Liver (tissue), 9 donors: ENCODE data around the gene TP53I11. TPM values are rescaled to one million over a fixed set of nuclear protein-coding genes. Genes with fewer than 3 reads are reported as not detected.

Source experiments
- DNase-seq: peaks from one replicate; pipeline ENCODE4 v3.0.0-alpha.2; 2017; ENCODE audit warnings: low spot score
- H3K27ac ChIP-seq, 2 donors: one replicate each; pipeline ENCODE4 v1.7.0; 2013; ENCODE audit warnings: inconsistent platforms in 2 of 2, low read length in 2 of 2, control low read depth in 1 of 2, low read depth in 1 of 2, mild to moderate bottlenecking in 1 of 2
- H3K27me3 ChIP-seq, 4 donors: one replicate each; pipeline versions ENCODE4 v1.6.1 to v1.7.0; 2013; ENCODE audit warnings: low read length in 3 of 4, inconsistent platforms in 1 of 4, mild to moderate bottlenecking in 1 of 4, moderate library complexity in 1 of 4; ENCODE audit not compliant: control insufficient read depth in 4 of 4, insufficient read depth in 4 of 4
- H3K36me3 ChIP-seq, 4 donors: one replicate each; pipeline versions ENCODE4 v1.6.1 to v1.7.0; 2013; ENCODE audit warnings: low read length in 3 of 4, mild to moderate bottlenecking in 3 of 4, low read depth in 1 of 4, moderate library complexity in 1 of 4; ENCODE audit not compliant: control insufficient read depth in 4 of 4, insufficient read depth in 3 of 4
- H3K4me1 ChIP-seq, 4 donors: one replicate each; pipeline versions ENCODE4 v1.6.1 to v1.7.0; 2013; ENCODE audit warnings: low read length in 3 of 4, mild to moderate bottlenecking in 3 of 4, moderate library complexity in 1 of 4; ENCODE audit not compliant: control insufficient read depth in 4 of 4, insufficient read depth in 4 of 4
- H3K4me3 ChIP-seq, 3 donors: one replicate each; pipeline versions ENCODE4 v1.6.1 to v1.7.0; 2013; ENCODE audit warnings: low read length in 3 of 3, control low read depth in 1 of 3, low read depth in 1 of 3, mild to moderate bottlenecking in 1 of 3
- H3K9ac ChIP-seq, 2 donors: one replicate each; pipeline ENCODE4 v1.7.0; 2013; ENCODE audit warnings: low read length in 2 of 2, mild to moderate bottlenecking in 2 of 2, moderate library complexity in 2 of 2, control low read depth in 1 of 2, low read depth in 1 of 2
- H3K9me3 ChIP-seq, 4 donors: one replicate each; pipeline versions ENCODE4 v1.6.1 to v1.7.0; 2013; ENCODE audit warnings: low read length in 3 of 4; ENCODE audit not compliant: control insufficient read depth in 4 of 4
- ATF3 ChIP-seq: IDR thresholded peaks from 2 replicates; pipeline ENCODE4 v1.6.1; 2016; ENCODE audit warnings: antibody characterized with exemption
- CTCF ChIP-seq: fragments of 150-350 bp; IDR thresholded peaks from 2 replicates; pipeline ENCODE4 v1.5.1; 2017; ENCODE audit warnings: improper control_type of control experiment, low read depth, low read length; ENCODE audit not compliant: missing input control
- EGR1 ChIP-seq, 2 donors: IDR thresholded peaks; 2 replicates each; pipeline ENCODE4 v1.6.1; 2016 to 2018; ENCODE audit warnings: antibody characterized with exemption in 2 of 2, low read depth in 2 of 2
- FOXA1 ChIP-seq: IDR thresholded peaks from 2 replicates; pipeline ENCODE4 v1.6.1; 2016; ENCODE audit warnings: antibody characterized with exemption
- FOXA2 ChIP-seq: IDR thresholded peaks from 2 replicates; pipeline ENCODE4 v1.6.1; 2016; ENCODE audit warnings: antibody characterized with exemption
- GABPA ChIP-seq, 2 donors: IDR thresholded peaks in 1 of 2; conservative IDR thresholded peaks in 1 of 2; 2 replicates each; pipeline ENCODE4 v1.6.1; 2016; ENCODE audit warnings: antibody characterized with exemption in 2 of 2, mild to moderate bottlenecking in 1 of 2, moderate library complexity in 1 of 2
- HNF4G ChIP-seq: IDR thresholded peaks from 2 replicates; pipeline ENCODE4 v1.6.1; 2016; ENCODE audit warnings: antibody characterized with exemption
- JUND ChIP-seq, 2 donors: IDR thresholded peaks; 2 replicates each; pipeline ENCODE4 v1.6.1; 2016; ENCODE audit warnings: antibody characterized with exemption in 2 of 2
- NR2F2 ChIP-seq: IDR thresholded peaks from 2 replicates; pipeline ENCODE4 v1.6.1; 2016; ENCODE audit warnings: antibody characterized with exemption
- REST ChIP-seq: IDR thresholded peaks from 2 replicates; pipeline ENCODE4 v1.6.1; 2016; ENCODE audit warnings: antibody characterized with exemption, mild to moderate bottlenecking
- RXRA ChIP-seq, 2 donors: IDR thresholded peaks; 2 replicates each; pipeline ENCODE4 v1.6.1; 2017 to 2018; ENCODE audit warnings: antibody characterized with exemption in 2 of 2, mild to moderate bottlenecking in 1 of 2
- TAF1 ChIP-seq: conservative IDR thresholded peaks from 2 replicates; pipeline ENCODE4 v1.6.1; 2016; ENCODE audit warnings: antibody characterized with exemption, mild to moderate bottlenecking
- YY1 ChIP-seq: IDR thresholded peaks from 2 replicates; pipeline ENCODE4 v1.6.1; 2016; ENCODE audit warnings: antibody characterized with exemption, mild to moderate bottlenecking
- WGBS: extraction: QIAGEN DNeasy Blood & Tissue Kit; methylation state at CpG from one replicate; pipeline ENCODE4 v1.1.7; 2013; 5-methylcytosine and 5-hydroxymethylcytosine counted together
- polyA plus RNA-seq, 2 donors: library from polyadenylated mRNA; stranded (reverse) in 1 of 2; unstranded in 1 of 2; fragments of 200-250 nt in 1 of 2; fragments of >200 nt in 1 of 2; fragmentation: Nextera tagmentation in 1 of 2; extraction: Ambion mirVana in 1 of 2; gene quantifications; one replicate each; pipeline versions ENCODE4 v1.2.1 to v1.2.3, GENCODE V29; 2013 to 2015
- total RNA-seq, 2 donors: library from RNA; depleted of rRNA; stranded (reverse); fragments of >200 nt; gene quantifications; one replicate each; pipeline ENCODE4 v1.2.3, GENCODE V29; 2014
- TF ChIP-seq, protein P1 (sequence below): IDR thresholded peaks from 2 replicates; pipeline ENCODE4 v1.6.1; 2016; ENCODE audit warnings: antibody characterized with exemption
- TF ChIP-seq, protein P2 (sequence below): IDR thresholded peaks from 2 replicates; pipeline ENCODE4 v1.6.1; 2016; ENCODE audit warnings: antibody characterized with exemption
- donor health status: healthy.
- donor health status: healthy.
- donor health status: healthy.
- donor health status: healthy.
- donor health status: healthy.

Gene TP53I11
- total and polyA plus RNA-seq, 4 donors = 3.6 to 16.0 (median 8.3) TPM

DNA sequence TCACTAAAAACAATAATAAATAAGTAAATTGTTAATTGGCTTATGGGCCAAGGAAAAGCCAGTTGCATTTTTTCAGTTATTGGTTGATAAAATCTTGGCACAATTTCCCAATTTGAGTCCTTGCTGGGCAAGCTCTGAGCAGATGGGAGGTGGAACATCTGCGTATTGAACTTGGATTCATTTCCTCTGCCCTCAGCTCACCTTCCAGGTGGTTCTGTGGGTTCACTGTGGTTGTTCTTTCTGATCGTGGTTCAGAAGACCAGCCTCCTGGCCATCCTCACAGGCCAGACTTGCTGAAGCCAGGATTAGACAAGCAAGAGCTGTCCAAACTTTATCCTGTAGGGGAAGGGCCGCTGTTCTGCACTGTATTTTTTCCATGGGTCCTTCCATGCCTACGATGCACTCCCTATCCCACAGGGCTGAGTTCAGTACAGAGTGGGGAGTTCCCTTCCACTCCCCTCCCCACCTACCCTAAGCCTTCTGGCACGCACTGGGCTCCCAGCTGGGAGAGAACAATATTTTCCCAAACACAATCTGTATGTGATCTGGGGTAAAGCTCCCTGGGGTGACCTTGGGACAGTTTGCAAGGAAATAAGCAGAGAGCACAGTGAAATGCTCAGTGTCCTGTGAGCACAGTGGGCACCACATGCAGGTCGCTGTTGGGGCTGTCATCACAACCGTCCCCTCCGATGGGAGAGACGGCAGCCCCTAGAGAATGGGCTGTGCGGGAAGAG, 43.5 kb upstream of the TP53I11 start:
- no peaks in the 10 kb centered on the region for H3K4me1 ChIP-seq
- H3K9ac ChIP-seq = no peak overlapping the region
- no peak overlapping the region for H3K27ac ChIP-seq
- H3K4me3 ChIP-seq = no peak overlapping the region
- H3K9me3 ChIP-seq = no peaks in the 10 kb centered on the region
- H3K36me3 ChIP-seq = no peaks in the 10 kb centered on the region
- no peaks in the 10 kb centered on the region for H3K27me3 ChIP-seq
- WGBS = 78% methylated on average over 10 of the region's 10 CpGs
- no peak for DNase-seq
- no peak for TF ChIP-seq CTCF
- TF ChIP-seq, protein P1, sequence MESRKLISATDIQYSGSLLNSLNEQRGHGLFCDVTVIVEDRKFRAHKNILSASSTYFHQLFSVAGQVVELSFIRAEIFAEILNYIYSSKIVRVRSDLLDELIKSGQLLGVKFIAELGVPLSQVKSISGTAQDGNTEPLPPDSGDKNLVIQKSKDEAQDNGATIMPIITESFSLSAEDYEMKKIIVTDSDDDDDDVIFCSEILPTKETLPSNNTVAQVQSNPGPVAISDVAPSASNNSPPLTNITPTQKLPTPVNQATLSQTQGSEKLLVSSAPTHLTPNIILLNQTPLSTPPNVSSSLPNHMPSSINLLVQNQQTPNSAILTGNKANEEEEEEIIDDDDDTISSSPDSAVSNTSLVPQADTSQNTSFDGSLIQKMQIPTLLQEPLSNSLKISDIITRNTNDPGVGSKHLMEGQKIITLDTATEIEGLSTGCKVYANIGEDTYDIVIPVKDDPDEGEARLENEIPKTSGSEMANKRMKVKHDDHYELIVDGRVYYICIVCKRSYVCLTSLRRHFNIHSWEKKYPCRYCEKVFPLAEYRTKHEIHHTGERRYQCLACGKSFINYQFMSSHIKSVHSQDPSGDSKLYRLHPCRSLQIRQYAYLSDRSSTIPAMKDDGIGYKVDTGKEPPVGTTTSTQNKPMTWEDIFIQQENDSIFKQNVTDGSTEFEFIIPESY = no peak
- no peak for TF ChIP-seq JUND (IDR thresholded peaks at IDR 0.05)
- TF ChIP-seq EGR1 (IDR thresholded peaks at IDR 0.05; ENCODE audit: low read depth in 2 of 2) = no peak
- TF ChIP-seq NR2F2 = no peak
- no peak for TF ChIP-seq REST
- TF ChIP-seq, protein P2, sequence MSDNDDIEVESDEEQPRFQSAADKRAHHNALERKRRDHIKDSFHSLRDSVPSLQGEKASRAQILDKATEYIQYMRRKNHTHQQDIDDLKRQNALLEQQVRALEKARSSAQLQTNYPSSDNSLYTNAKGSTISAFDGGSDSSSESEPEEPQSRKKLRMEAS = no peak
- no peak for TF ChIP-seq RXRA (IDR thresholded peaks at IDR 0.05)
- no peak for TF ChIP-seq FOXA2
- TF ChIP-seq HNF4G = no peak
- TF ChIP-seq FOXA1 = no peak
- no peak for TF ChIP-seq GABPA (IDR thresholded peaks at IDR 0.05 in 1 of 2, conservative IDR thresholded peaks at IDR 0.05 in 1 of 2)
- TF ChIP-seq TAF1 = no peak
- TF ChIP-seq ATF3 = no peak

GRCh38 chr11:44992774-44993173, 42.1 kb upstream of the TP53I11 start:
- Histone ChIP-seq H3K4me1 (no peaks in the 10 kb centered on the region), H3K27ac (no peak overlapping the region), H3K4me3 (no peak overlapping the region), H3K36me3 (no peaks in the 10 kb centered on the region), H3K9me3 (no peaks in the 10 kb centered on the region), H3K27me3 (no peaks in the 10 kb centered on the region), H3K9ac (no peak overlapping the region)
- no peak for DNase-seq
- WGBS = 75% methylated on average over 4 of the region's 4 CpGs
- TF ChIP-seq ATF3 = no peak
- TF ChIP-seq FOXA1 = no peak
- no peak for TF ChIP-seq NR2F2
- no peak for TF ChIP-seq FOXA2
- no peak for TF ChIP-seq HNF4G
- TF ChIP-seq YY1 = no peak
- TF ChIP-seq, protein P1 = no peak
- TF ChIP-seq, protein P2 = no peak
